ENCODE measurements around the gene C9orf57. TPM values are rescaled to one million over a fixed set of nuclear protein-coding genes. Genes with fewer than 3 reads are reported as not detected.
"Not testable (repeated sequence)": the region's sequence is repeated elsewhere in the genome, so short reads cannot be mapped to it uniquely, and the experiment has no call there.

Gene C9orf57
- total RNA-seq, 1 experiment from 2014 or later, result not detected

GRCh38 chr9:72012646-72013045 lies 47.8 kb downstream of the C9orf57 start:
- no peak overlapping the region for H3K4me3 ChIP-seq (ENCODE audit: low read depth, low read length, poor library complexity, severe bottlenecking)
- no peaks in the 10 kb centered on the region for H3K9me3 ChIP-seq (ENCODE audit: low read depth, low read length, poor library complexity, severe bottlenecking)
- H3K27me3 ChIP-seq (replicated peaks; ENCODE audit: insufficient read depth, low read depth, low read length, poor library complexity), result no peaks in the 10 kb centered on the region
- H3K27ac ChIP-seq (ENCODE audit: low read depth, low read length, poor library complexity, severe bottlenecking), result no peak overlapping the region
- no peak for DNase-seq (ENCODE audit: low spot score)
- ChIA-PET POLR2A (ENCODE audit: low non-redundant PET) (no interaction called here), CTCF (no interaction called here)
- no peaks in the 10 kb centered on the region for H3K36me3 ChIP-seq (ENCODE audit: insufficient read depth, low read length, poor library complexity, severe bottlenecking)
- TF ChIP-seq CTCF (conservative IDR thresholded peaks at IDR 0.05; ENCODE audit: low read depth, low read length) (no peak), EZH2 (IDR thresholded peaks at IDR 0.05; ENCODE audit: borderline replicate concordance, low read depth, low read length, poor library complexity, severe bottlenecking) (no peak)
- no peaks in the 10 kb centered on the region for H3K4me1 ChIP-seq (ENCODE audit: insufficient read depth, low read length, poor library complexity, severe bottlenecking)
- intact Hi-C loops (cut with micrococcal nuclease; ENCODE audit: unreplicated experiment), result no loop called here
- no TSS peak for BruUV-seq (replicated peaks)

GRCh38 chr9:72007726-72008125 lies 52.7 kb downstream of the C9orf57 start:
- POLR2A ChIA-PET (ENCODE audit: low non-redundant PET); H3K9me3 ChIP-seq (ENCODE audit: low read depth, low read length, poor library complexity, severe bottlenecking): not testable (repeated sequence)

GRCh38 chr9:72006501-72006900 lies 53.9 kb downstream of the C9orf57 start:
- Histone ChIP-seq H3K27ac (ENCODE audit: low read depth, low read length, poor library complexity, severe bottlenecking) (no peak overlapping the region), H3K9me3 (ENCODE audit: low read depth, low read length, poor library complexity, severe bottlenecking) (no peaks in the 10 kb centered on the region), H3K4me1 (ENCODE audit: insufficient read depth, low read length, poor library complexity, severe bottlenecking) (no peaks in the 10 kb centered on the region), H3K36me3 (ENCODE audit: insufficient read depth, low read length, poor library complexity, severe bottlenecking) (no peaks in the 10 kb centered on the region), H3K27me3 (replicated peaks; ENCODE audit: insufficient read depth, low read depth, low read length, poor library complexity) (no peaks in the 10 kb centered on the region), H3K4me3 (ENCODE audit: low read depth, low read length, poor library complexity, severe bottlenecking) (no peak overlapping the region)
- BruUV-seq (replicated peaks), result no TSS peak
- ChIA-PET CTCF (no interaction called here), POLR2A (ENCODE audit: low non-redundant PET) (no interaction called here)
- DNase-seq (ENCODE audit: low spot score), result no peak
- no peak for TF ChIP-seq CTCF (conservative IDR thresholded peaks at IDR 0.05; ENCODE audit: low read depth, low read length)
- intact Hi-C loops (cut with micrococcal nuclease; ENCODE audit: unreplicated experiment), result no loop called here

More at GRCh38 chr9:72007726-72008125, 52.7 kb downstream of the C9orf57 start:
- H3K27ac ChIP-seq (ENCODE audit: low read depth, low read length, poor library complexity, severe bottlenecking); H3K27me3 ChIP-seq (replicated peaks; ENCODE audit: insufficient read depth, low read depth, low read length, poor library complexity); H3K4me3 ChIP-seq (ENCODE audit: low read depth, low read length, poor library complexity, severe bottlenecking); CTCF ChIA-PET; BruUV-seq (replicated peaks); intact Hi-C loops (cut with micrococcal nuclease; ENCODE audit: unreplicated experiment); DNase-seq (ENCODE audit: low spot score); H3K4me1 ChIP-seq (ENCODE audit: insufficient read depth, low read length, poor library complexity, severe bottlenecking); H3K36me3 ChIP-seq (ENCODE audit: insufficient read depth, low read length, poor library complexity, severe bottlenecking): not testable (repeated sequence)

- ChIA-PET CTCF (no interaction called here), POLR2A (ENCODE audit: low non-redundant PET) (no interaction called here)
- no peaks in the 10 kb centered on the region for H3K36me3 ChIP-seq (ENCODE audit: insufficient read depth, low read length, poor library complexity, severe bottlenecking)
- no peaks in the 10 kb centered on the region for H3K4me1 ChIP-seq (ENCODE audit: insufficient read depth, low read length, poor library complexity, severe bottlenecking)
- H3K27ac ChIP-seq (ENCODE audit: low read depth, low read length, poor library complexity, severe bottlenecking), result no peak overlapping the region
- intact Hi-C loops (cut with micrococcal nuclease; ENCODE audit: unreplicated experiment), result no loop called here
- no peaks in the 10 kb centered on the region for H3K9me3 ChIP-seq (ENCODE audit: low read depth, low read length, poor library complexity, severe bottlenecking)
- DNase-seq (ENCODE audit: low spot score), result no peak
- no peak overlapping the region for H3K4me3 ChIP-seq (ENCODE audit: low read depth, low read length, poor library complexity, severe bottlenecking)
- TF ChIP-seq EZH2 (IDR thresholded peaks at IDR 0.05; ENCODE audit: borderline replicate concordance, low read depth, low read length, poor library complexity, severe bottlenecking) (no peak), CTCF (conservative IDR thresholded peaks at IDR 0.05; ENCODE audit: low read depth, low read length) (no peak)
- no peaks in the 10 kb centered on the region for H3K27me3 ChIP-seq (replicated peaks; ENCODE audit: insufficient read depth, low read depth, low read length, poor library complexity)
- BruUV-seq (replicated peaks), result no TSS peak
Measured at GRCh38 chr9:72005451-72005850, 55.0 kb downstream of the C9orf57 start.
